ENCODE results near the gene ZMYM3. TPM values are rescaled to one million over a fixed set of nuclear protein-coding genes. Genes with fewer than 3 reads are reported as not detected.

The ZMYM3 gene
- total RNA-seq, 4 donors from 2014 or later: 5.2 to 26.9 (median 13.4) TPM

- Histone ChIP-seq H3K27me3 (no peaks in the 10 kb centered on the region), H3K4me3 (no peak overlapping the region), H3K9me3 (no peaks in the 10 kb centered on the region), H3K27ac (no peak overlapping the region), H3K36me3 (peaks cover 0 to 19% (median 8%) of the 10 kb centered on the region in 4 donors), H3K4me1 (no peaks in the 10 kb centered on the region)
- intact Hi-C loops (cut with DNase I; ENCODE audit: low total_unique reads): no loop called here
- TF ChIP-seq CTCF (IDR thresholded peaks at IDR 0.05) (no peak), POLR2AphosphoS5 (IDR thresholded peaks at IDR 0.05) (no peak), POLR2A (IDR thresholded peaks at IDR 0.05) (no peak), EP300 (IDR thresholded peaks at IDR 0.05; ENCODE audit: low read depth) (no peak)
- in situ Hi-C loops (cut with MboI; ENCODE audit: low pct_ligation_motif_present in 1 of 4, low pct_unique_long_range_greater_than_20kb in 1 of 4, low sequenced_read_pairs in 3 of 4): no loop called here
- 60 to 80% methylated on average over 1 to 3 of the region's 3 CpGs for WGBS, 2 donors (ENCODE audit: low coverage in 1 of 2)
- no peak for DNase-seq
Observed at GRCh38 chrX:71298119-71298518, 44.2 kb upstream of the ZMYM3 start.

- intact Hi-C loops (cut with DNase I; ENCODE audit: low total_unique reads): no loop called here
- H3K36me3 ChIP-seq: peaks cover 0 to 24% (median 11%) of the 10 kb centered on the region in 4 donors
- no peak overlapping the region for H3K4me3 ChIP-seq
Observed at GRCh38 chrX:71296806-71297205, 42.9 kb upstream of the ZMYM3 start.

GRCh38 chrX:71292669-71293365, 38.9 kb upstream of the ZMYM3 start:
- intact Hi-C loops (cut with DNase I; ENCODE audit: low total_unique reads) (no loop called here), in situ Hi-C loops (cut with MboI; ENCODE audit: low pct_ligation_motif_present in 1 of 4, low pct_unique_long_range_greater_than_20kb in 1 of 4, low sequenced_read_pairs in 3 of 4) (no loop called here)
- Histone ChIP-seq H3K4me3 (no peak overlapping the region), H3K36me3 (peaks cover 0 to 29% (median 8%) of the 10 kb centered on the region in 4 donors), H3K4me1 (no peaks in the 10 kb centered on the region), H3K27me3 (no peaks in the 10 kb centered on the region), H3K9me3 (no peaks in the 10 kb centered on the region), H3K27ac (no peak overlapping the region)
- TF ChIP-seq CTCF (IDR thresholded peaks at IDR 0.05) (no peak), EP300 (IDR thresholded peaks at IDR 0.05; ENCODE audit: low read depth) (no peak), POLR2AphosphoS5 (IDR thresholded peaks at IDR 0.05) (no peak), POLR2A (IDR thresholded peaks at IDR 0.05) (no peak)
- 77 to 83% methylated on average over 4 to 7 of the region's 7 CpGs for WGBS, 2 donors (ENCODE audit: low coverage in 1 of 2)
- no peak for DNase-seq

More at GRCh38 chrX:71296806-71297205, 42.9 kb upstream of the ZMYM3 start:
- no peak for DNase-seq
- H3K4me1 ChIP-seq: no peaks in the 10 kb centered on the region
- no peak for TF ChIP-seq POLR2A (IDR thresholded peaks at IDR 0.05)
- no peak for TF ChIP-seq CTCF (IDR thresholded peaks at IDR 0.05)
- TF ChIP-seq EP300 (IDR thresholded peaks at IDR 0.05; ENCODE audit: low read depth): no peak
- no peak for TF ChIP-seq POLR2AphosphoS5 (IDR thresholded peaks at IDR 0.05)
- H3K27me3 ChIP-seq: no peaks in the 10 kb centered on the region
- no peak overlapping the region for H3K27ac ChIP-seq
- in situ Hi-C loops (cut with MboI; ENCODE audit: low pct_ligation_motif_present in 1 of 4, low pct_unique_long_range_greater_than_20kb in 1 of 4, low sequenced_read_pairs in 3 of 4): no loop called here
- no peaks in the 10 kb centered on the region for H3K9me3 ChIP-seq
- 86% methylated on average over 6 of the region's 6 CpGs; no CpG with 5 or more reads in 1 of the 2 donors for WGBS, 2 donors (ENCODE audit: low coverage in 1 of 2)

- Histone ChIP-seq H3K27me3 (no peaks in the 10 kb centered on the region), H3K4me3 (no peak overlapping the region), H3K4me1 (peaks cover 0 to 9% (median under 1%) of the 10 kb centered on the region in 4 donors), H3K9me3 (no peaks in the 10 kb centered on the region), H3K27ac (no peak overlapping the region), H3K36me3 (peaks cover 0 to 23% (median 4%) of the 10 kb centered on the region in 4 donors)
- WGBS, 2 donors (ENCODE audit: low coverage in 1 of 2): 57 to 69% methylated on average over 6 of the region's 6 CpGs
- in situ Hi-C loops (cut with MboI; ENCODE audit: low pct_ligation_motif_present in 1 of 4, low pct_unique_long_range_greater_than_20kb in 1 of 4, low sequenced_read_pairs in 3 of 4) (no loop called here), intact Hi-C loops (cut with DNase I; ENCODE audit: low total_unique reads) (no loop called here)
- TF ChIP-seq EP300 (IDR thresholded peaks at IDR 0.05; ENCODE audit: low read depth) (no peak), POLR2AphosphoS5 (IDR thresholded peaks at IDR 0.05) (no peak), POLR2A (IDR thresholded peaks at IDR 0.05) (no peak), CTCF (IDR thresholded peaks at IDR 0.05) (no peak)
- DNase-seq: no peak
Observed at GRCh38 chrX:71291381-71291780, 37.4 kb upstream of the ZMYM3 start.
